ENCODE measurements around the gene L1TD1.
"Not testable (repeated sequence)": the region's sequence is repeated elsewhere in the genome, so short reads cannot be mapped to it uniquely, and the experiment has no call there.

L1TD1 gene

DNA sequence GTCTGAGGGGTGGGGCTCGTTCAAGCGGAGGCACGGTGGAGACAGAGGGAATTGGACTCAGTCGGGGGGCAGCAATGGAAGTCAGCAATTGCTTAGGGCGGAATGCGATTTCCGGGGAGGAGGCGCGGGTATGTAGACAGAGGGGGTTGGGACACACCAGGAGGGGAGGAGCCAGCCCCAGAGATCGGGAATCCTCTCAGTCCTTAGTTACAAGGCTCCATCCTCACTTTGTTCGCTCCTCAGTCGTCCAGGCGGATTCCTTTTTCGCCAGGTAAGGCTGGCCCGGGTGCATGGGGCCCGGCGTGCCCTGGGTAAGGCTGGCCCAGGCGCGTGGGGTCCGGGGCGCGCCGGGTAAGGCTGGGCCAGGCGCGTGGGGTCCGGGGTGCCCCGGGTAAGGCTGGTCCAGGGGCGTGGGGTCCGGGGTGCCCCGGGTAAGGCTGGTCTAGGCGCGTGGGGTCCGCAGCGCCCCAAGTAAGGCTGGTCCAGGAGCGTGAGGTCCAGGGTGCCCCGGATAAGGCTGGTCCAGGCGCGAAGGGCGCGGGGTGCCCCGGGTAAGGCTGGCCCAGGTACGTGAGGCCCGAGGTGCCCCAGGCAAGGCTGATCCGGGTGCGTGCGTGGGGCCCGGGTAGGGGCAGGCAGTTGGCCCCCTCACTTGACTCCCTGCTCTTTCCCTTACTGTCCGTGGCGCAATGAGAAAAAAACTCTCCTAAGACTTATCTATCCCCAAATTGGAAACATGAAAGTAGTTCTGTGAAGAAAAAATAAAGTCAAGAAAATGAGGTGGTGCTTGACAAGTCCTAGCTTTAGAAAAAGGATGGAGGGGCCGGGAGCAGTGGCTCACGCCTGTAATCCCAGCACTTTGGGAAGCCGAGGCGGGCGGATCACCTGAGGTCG is at the start of gene L1TD1:
Gene L1TD1 (plus strand): TSS at position 199 of the 894 bp plus-strand sequence. CDS start 11,780 bp downstream, outside the sequence.
- no peak for TF ChIP-seq POLR2AphosphoS5 (IDR thresholded peaks at IDR 0.05; ENCODE audit: borderline replicate concordance, low read depth, low read length)
- peak; percentile 94 for TF ChIP-seq FOXP2 (optimal IDR thresholded peaks at IDR 0.05; ENCODE audit: control extremely low read depth, extremely low read length, insufficient read depth)
- H3K36me3 ChIP-seq (ENCODE audit: insufficient read depth, low read length), result no peaks in the 10 kb centered on the region
- H3K4me3 ChIP-seq, result peak within 1 kb of the TSS; percentile 74
- peak within 1 kb of the TSS; percentile 64; the same call in 1 of the 2 replicates for H3K27ac ChIP-seq
- peak within 1 kb of the TSS; percentile 26 for H3K9ac ChIP-seq (ENCODE audit: insufficient read length)
- DNase-seq (ENCODE audit: low read depth, low spot score), result peak; percentile 70
- no peaks in the 10 kb centered on the region for H3K9me3 ChIP-seq (ENCODE audit: low read depth, low read length)

DNA sequence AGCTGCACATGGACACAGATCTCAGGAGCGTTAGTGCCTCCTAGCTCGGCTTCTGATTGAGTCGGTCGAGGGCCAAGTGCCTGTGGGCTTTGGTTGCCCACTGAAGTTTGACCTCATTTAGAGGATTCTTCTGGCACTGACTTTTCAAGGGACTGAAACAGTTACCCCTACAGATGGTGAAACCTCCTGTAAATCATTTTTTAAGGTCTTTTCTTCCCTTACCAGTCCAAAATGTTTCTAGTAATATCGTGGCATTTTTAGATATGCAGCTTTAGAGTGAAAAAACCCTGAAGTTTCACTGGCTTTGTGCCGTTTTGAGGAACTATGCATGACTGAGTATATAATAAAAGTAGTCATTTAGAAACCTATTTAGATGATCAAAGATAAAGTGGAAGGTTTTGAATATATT is 34.7 kb upstream of the L1TD1 start:
- no peak overlapping the region for H3K4me3 ChIP-seq
- no peaks in the 10 kb centered on the region for H3K9me3 ChIP-seq (ENCODE audit: low read depth, low read length)
- TF ChIP-seq POLR2AphosphoS5 (IDR thresholded peaks at IDR 0.05; ENCODE audit: borderline replicate concordance, low read depth, low read length), result no peak
- no peak for DNase-seq (ENCODE audit: low read depth, low spot score)
- H3K27ac ChIP-seq, result no peak overlapping the region
- H3K36me3 ChIP-seq (ENCODE audit: insufficient read depth, low read length), result no peaks in the 10 kb centered on the region
- no peak overlapping the region for H3K9ac ChIP-seq (ENCODE audit: insufficient read length)

- H3K36me3 ChIP-seq (ENCODE audit: insufficient read depth, low read length), result no peaks in the 10 kb centered on the region
- no peaks in the 10 kb centered on the region for H3K9me3 ChIP-seq (ENCODE audit: low read depth, low read length)
- TF ChIP-seq POLR2AphosphoS5 (IDR thresholded peaks at IDR 0.05; ENCODE audit: borderline replicate concordance, low read depth, low read length), result no peak
- no peak for TF ChIP-seq EZH2 (IDR thresholded peaks at IDR 0.05)
- no peak for TF ChIP-seq FOXP2 (optimal IDR thresholded peaks at IDR 0.05; ENCODE audit: control extremely low read depth, extremely low read length, insufficient read depth)
- H3K27ac ChIP-seq, result no peak overlapping the region
- DNase-seq (ENCODE audit: low read depth, low spot score), result no peak
- no peak overlapping the region for H3K9ac ChIP-seq (ENCODE audit: insufficient read length)
- H3K4me3 ChIP-seq, result no peak overlapping the region
These were observed 32.9 kb upstream of the L1TD1 start for GRCh38 chr1:62161711-62162110.

GRCh38 chr1:62170380-62170779 is 24.3 kb upstream of the L1TD1 start:
- not testable (repeated sequence) for H3K4me3 ChIP-seq; H3K36me3 ChIP-seq (ENCODE audit: insufficient read depth, low read length); H3K27ac ChIP-seq; H3K9me3 ChIP-seq (ENCODE audit: low read depth, low read length); DNase-seq (ENCODE audit: low read depth, low spot score); H3K9ac ChIP-seq (ENCODE audit: insufficient read length)

- DNase-seq (ENCODE audit: low read depth, low spot score), result peak; percentile 35
- H3K4me3 ChIP-seq, result no peak overlapping the region
- TF ChIP-seq POLR2AphosphoS5 (IDR thresholded peaks at IDR 0.05; ENCODE audit: borderline replicate concordance, low read depth, low read length) (no peak), EZH2 (IDR thresholded peaks at IDR 0.05) (no peak), FOXP2 (optimal IDR thresholded peaks at IDR 0.05; ENCODE audit: control extremely low read depth, extremely low read length, insufficient read depth) (no peak)
- H3K9me3 ChIP-seq (ENCODE audit: low read depth, low read length), result no peaks in the 10 kb centered on the region
- no peaks in the 10 kb centered on the region for H3K36me3 ChIP-seq (ENCODE audit: insufficient read depth, low read length)
- no peak overlapping the region for H3K27ac ChIP-seq
- no peak overlapping the region for H3K9ac ChIP-seq (ENCODE audit: insufficient read length)
These were observed 19.0 kb upstream of the L1TD1 start for GRCh38 chr1:62175568-62176179.

DNA sequence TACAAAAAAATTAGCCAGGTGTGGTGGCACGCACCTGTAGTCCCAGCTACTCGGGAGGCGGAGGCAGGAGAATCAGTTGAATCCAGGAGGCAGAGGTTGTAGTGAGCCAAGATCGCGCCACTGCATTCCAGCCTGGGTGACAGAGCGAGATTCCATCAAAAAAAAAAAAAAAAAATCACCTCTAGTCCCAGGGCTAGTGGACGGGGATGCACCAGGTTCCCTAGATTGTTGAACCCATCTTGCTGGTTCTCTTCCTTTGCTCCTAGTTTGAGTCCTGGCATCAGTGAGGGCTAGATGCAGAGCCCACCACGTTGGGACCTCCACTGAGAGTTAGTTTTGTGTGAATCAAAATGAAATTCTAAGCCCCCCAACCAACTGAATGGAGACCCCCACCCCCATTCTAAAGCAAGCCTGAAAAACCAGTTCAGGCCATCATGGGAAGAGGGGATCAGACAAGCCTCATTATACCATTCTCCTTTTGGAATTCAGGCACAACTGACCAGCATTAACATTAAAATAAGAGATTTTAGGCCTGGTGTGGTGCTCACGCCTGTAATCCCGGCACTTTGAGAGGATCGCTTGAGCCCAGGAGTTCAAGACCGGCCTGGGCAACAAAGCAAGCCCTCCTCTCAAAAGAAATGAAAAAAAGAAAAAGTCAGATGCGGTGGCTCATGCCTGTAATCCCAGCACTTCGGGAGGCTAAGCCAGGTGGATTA is 17.9 kb upstream of the L1TD1 start:
- DNase-seq (ENCODE audit: low read depth, low spot score), result no peak
- H3K27ac ChIP-seq, result no peak overlapping the region
- TF ChIP-seq EZH2 (IDR thresholded peaks at IDR 0.05) (no peak), POLR2AphosphoS5 (IDR thresholded peaks at IDR 0.05; ENCODE audit: borderline replicate concordance, low read depth, low read length) (no peak), FOXP2 (optimal IDR thresholded peaks at IDR 0.05; ENCODE audit: control extremely low read depth, extremely low read length, insufficient read depth) (no peak)

GRCh38 chr1:62177621-62178020 is 17.0 kb upstream of the L1TD1 start:
- DNase-seq (ENCODE audit: low read depth, low spot score), result no peak
- Histone ChIP-seq H3K9ac (ENCODE audit: insufficient read length) (no peak overlapping the region), H3K4me3 (no peak overlapping the region), H3K9me3 (ENCODE audit: low read depth, low read length) (no peaks in the 10 kb centered on the region), H3K36me3 (ENCODE audit: insufficient read depth, low read length) (no peaks in the 10 kb centered on the region), H3K27ac (no peak overlapping the region)
- TF ChIP-seq POLR2AphosphoS5 (IDR thresholded peaks at IDR 0.05; ENCODE audit: borderline replicate concordance, low read depth, low read length) (no peak), EZH2 (IDR thresholded peaks at IDR 0.05) (no peak), FOXP2 (optimal IDR thresholded peaks at IDR 0.05; ENCODE audit: control extremely low read depth, extremely low read length, insufficient read depth) (no peak)

More for the DNA sequence above, 17.9 kb upstream of the L1TD1 start:
- no peak overlapping the region for H3K9ac ChIP-seq (ENCODE audit: insufficient read length)
- H3K36me3 ChIP-seq (ENCODE audit: insufficient read depth, low read length), result no peaks in the 10 kb centered on the region
- no peak overlapping the region for H3K4me3 ChIP-seq
- no peaks in the 10 kb centered on the region for H3K9me3 ChIP-seq (ENCODE audit: low read depth, low read length)

DNA sequence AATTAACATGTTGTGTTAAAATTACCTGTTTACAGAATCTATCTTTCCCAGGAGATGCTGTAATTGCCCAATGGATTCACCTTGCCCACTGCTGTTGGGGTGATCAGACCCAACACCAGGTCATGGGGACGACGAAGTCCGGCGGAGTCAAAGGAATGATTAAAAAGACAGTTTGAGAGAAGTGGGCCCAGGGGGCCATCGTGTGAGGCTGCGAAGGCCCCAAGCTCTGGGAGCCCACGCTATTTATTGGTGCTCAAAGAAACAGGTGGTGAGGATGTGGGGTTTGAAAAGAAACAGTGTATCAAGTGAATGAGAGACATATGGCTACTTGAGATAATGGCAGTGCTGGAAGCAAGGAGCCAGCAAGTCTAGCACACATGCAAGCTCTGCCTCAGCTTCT is 16.3 kb upstream of the L1TD1 start:
- H3K9me3 ChIP-seq (ENCODE audit: low read depth, low read length), result no peaks in the 10 kb centered on the region
- no peak for DNase-seq (ENCODE audit: low read depth, low spot score)
- H3K36me3 ChIP-seq (ENCODE audit: insufficient read depth, low read length), result no peaks in the 10 kb centered on the region
- H3K27ac ChIP-seq, result no peak overlapping the region
- H3K4me3 ChIP-seq, result no peak overlapping the region
- TF ChIP-seq POLR2AphosphoS5 (IDR thresholded peaks at IDR 0.05; ENCODE audit: borderline replicate concordance, low read depth, low read length) (no peak), EZH2 (IDR thresholded peaks at IDR 0.05) (no peak), FOXP2 (optimal IDR thresholded peaks at IDR 0.05; ENCODE audit: control extremely low read depth, extremely low read length, insufficient read depth) (no peak)
- H3K9ac ChIP-seq (ENCODE audit: insufficient read length), result no peak overlapping the region

- not testable (repeated sequence) for H3K9me3 ChIP-seq (ENCODE audit: low read depth, low read length); H3K27ac ChIP-seq; H3K9ac ChIP-seq (ENCODE audit: insufficient read length); H3K36me3 ChIP-seq (ENCODE audit: insufficient read depth, low read length); DNase-seq (ENCODE audit: low read depth, low spot score); H3K4me3 ChIP-seq
These were observed 14.6 kb upstream of the L1TD1 start for GRCh38 chr1:62180054-62180453.
